Effector memory CD4-positive, alpha-beta T cell (primary cell): ENCODE results near the gene PRMT2.
"Not testable (repeated sequence)": the region's sequence is repeated elsewhere in the genome, so short reads cannot be mapped to it uniquely, and the experiment has no call there.

ENCODE experiments used
- DNase-seq, 3 donors: peaks; one replicate each; pipeline ENCODE4 v3.0.0-alpha.2; 2020
- H3K27ac ChIP-seq: 2 replicates; pipeline ENCODE4 v1.7.0; 2013; ENCODE audit warnings: mild to moderate bottlenecking, low read length, moderate library complexity; ENCODE audit not compliant: insufficient read depth, poor library complexity, severe bottlenecking
- H3K27me3 ChIP-seq: replicated peaks from 2 replicates; pipeline ENCODE4 v1.7.0; 2013; ENCODE audit warnings: mild to moderate bottlenecking, low read length; ENCODE audit not compliant: insufficient read depth, control insufficient read depth, poor library complexity, severe bottlenecking
- H3K36me3 ChIP-seq: 2 replicates; pipeline ENCODE4 v1.7.0; 2013; ENCODE audit warnings: mild to moderate bottlenecking, low read length, moderate library complexity; ENCODE audit not compliant: control insufficient read depth, insufficient read depth
- H3K4me1 ChIP-seq: 2 replicates; pipeline ENCODE4 v1.7.0; 2013; ENCODE audit warnings: low read length, mild to moderate bottlenecking; ENCODE audit not compliant: control insufficient read depth, insufficient read depth, poor library complexity, severe bottlenecking
- H3K4me3 ChIP-seq: 2 replicates; pipeline ENCODE4 v1.7.0; 2013; ENCODE audit warnings: low read length, low read depth, mild to moderate bottlenecking; ENCODE audit not compliant: insufficient read depth, poor library complexity, severe bottlenecking
- H3K9me3 ChIP-seq: 2 replicates; pipeline ENCODE4 v1.7.0; 2013; ENCODE audit warnings: mild to moderate bottlenecking, low read length, moderate library complexity; ENCODE audit not compliant: control insufficient read depth

Gene PRMT2

GRCh38 chr21:46666941-46667740 is 31.7 kb downstream of the PRMT2 start:
- no peaks in the 10 kb centered on the region for H3K27me3 ChIP-seq
- no peak for DNase-seq
- H3K9me3 ChIP-seq = no peaks in the 10 kb centered on the region
- H3K27ac ChIP-seq = no peak overlapping the region
- peaks cover 16% of the 10 kb centered on the region for H3K4me1 ChIP-seq
- peak overlapping the region; percentile 56 for H3K4me3 ChIP-seq
- H3K36me3 ChIP-seq = peaks cover 20% of the 10 kb centered on the region

DNA sequence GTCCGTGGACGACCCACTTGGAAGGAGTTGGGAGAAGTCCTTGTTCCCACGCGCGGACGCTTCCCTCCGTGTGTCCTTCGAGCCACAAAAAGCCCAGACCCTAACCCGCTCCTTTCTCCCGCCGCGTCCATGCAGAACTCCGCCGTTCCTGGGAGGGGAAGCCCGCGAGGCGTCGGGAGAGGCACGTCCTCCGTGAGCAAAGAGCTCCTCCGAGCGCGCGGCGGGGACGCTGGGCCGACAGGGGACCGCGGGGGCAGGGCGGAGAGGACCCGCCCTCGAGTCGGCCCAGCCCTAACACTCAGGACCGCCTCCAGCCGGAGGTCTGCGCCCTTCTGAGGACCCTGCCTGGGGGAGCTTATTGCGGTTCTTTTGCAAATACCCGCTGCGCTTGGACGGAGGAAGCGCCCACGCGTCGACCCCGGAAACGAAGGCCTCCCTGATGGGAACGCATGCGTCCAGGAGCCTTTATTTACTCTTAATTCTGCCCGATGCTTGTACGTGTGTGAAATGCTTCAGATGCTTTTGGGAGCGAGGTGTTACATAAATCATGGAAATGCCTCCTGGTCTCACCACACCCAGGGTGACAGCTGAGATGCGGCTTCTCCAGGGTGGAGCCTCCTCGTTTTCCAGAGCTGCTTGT is 32.4 kb downstream of the PRMT2 start:
- Histone ChIP-seq H3K4me1 (peaks cover 16% of the 10 kb centered on the region), H3K9me3 (no peaks in the 10 kb centered on the region), H3K36me3 (peaks cover 20% of the 10 kb centered on the region), H3K27ac (no peak overlapping the region), H3K4me3 (peak overlapping the region; percentile 56), H3K27me3 (no peaks in the 10 kb centered on the region)
- DNase-seq = no peak

DNA sequence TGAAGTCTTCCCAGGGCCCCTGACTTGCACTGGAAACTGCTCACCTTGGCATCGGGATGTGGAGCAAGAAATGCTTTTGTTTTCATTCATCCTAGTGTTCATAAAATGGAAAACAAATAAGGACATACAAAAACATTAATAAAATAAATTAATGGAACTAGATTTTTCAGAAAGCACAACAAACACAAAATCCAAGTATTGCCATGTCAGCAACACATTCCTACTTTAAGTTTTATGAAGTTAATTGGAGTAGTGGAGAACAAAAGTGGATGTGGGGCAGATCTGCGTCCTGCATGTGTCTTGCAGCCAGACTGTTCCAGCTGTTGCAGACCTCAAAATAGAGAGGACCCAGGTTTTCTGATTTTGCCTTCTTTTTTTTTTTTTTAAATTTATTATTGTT is 32.9 kb downstream of the PRMT2 start:
- Histone ChIP-seq H3K27ac (no peak overlapping the region), H3K4me3 (peak overlapping the region; percentile 56), H3K4me1 (peaks cover 16% of the 10 kb centered on the region), H3K36me3 (peaks cover 17% of the 10 kb centered on the region), H3K9me3 (no peaks in the 10 kb centered on the region), H3K27me3 (no peaks in the 10 kb centered on the region)
- no peak for DNase-seq

- Histone ChIP-seq H3K36me3 (peaks cover 12% of the 10 kb centered on the region), H3K4me1 (peaks cover 16% of the 10 kb centered on the region)
- not testable (repeated sequence) for H3K27me3 ChIP-seq, H3K9me3 ChIP-seq, DNase-seq, H3K27ac ChIP-seq, H3K4me3 ChIP-seq
Observed at GRCh38 chr21:46668904-46669303, 33.4 kb downstream of the PRMT2 start.

GRCh38 chr21:46674430-46675007 is 39.0 kb downstream of the PRMT2 start:
- no peak overlapping the region for H3K4me3 ChIP-seq
- no peak for DNase-seq
- no peaks in the 10 kb centered on the region for H3K27me3 ChIP-seq
- H3K36me3 ChIP-seq = no peaks in the 10 kb centered on the region
- H3K27ac ChIP-seq = no peak overlapping the region
- H3K9me3 ChIP-seq = no peaks in the 10 kb centered on the region
- no peaks in the 10 kb centered on the region for H3K4me1 ChIP-seq

- no peaks in the 10 kb centered on the region for H3K36me3 ChIP-seq
- H3K4me3 ChIP-seq = no peak overlapping the region
- no peak overlapping the region for H3K27ac ChIP-seq
- H3K9me3 ChIP-seq = no peaks in the 10 kb centered on the region
- no peaks in the 10 kb centered on the region for H3K27me3 ChIP-seq
- no peak for DNase-seq
- H3K4me1 ChIP-seq = no peaks in the 10 kb centered on the region
Observed at GRCh38 chr21:46675595-46676280, 40.3 kb downstream of the PRMT2 start.

DNA sequence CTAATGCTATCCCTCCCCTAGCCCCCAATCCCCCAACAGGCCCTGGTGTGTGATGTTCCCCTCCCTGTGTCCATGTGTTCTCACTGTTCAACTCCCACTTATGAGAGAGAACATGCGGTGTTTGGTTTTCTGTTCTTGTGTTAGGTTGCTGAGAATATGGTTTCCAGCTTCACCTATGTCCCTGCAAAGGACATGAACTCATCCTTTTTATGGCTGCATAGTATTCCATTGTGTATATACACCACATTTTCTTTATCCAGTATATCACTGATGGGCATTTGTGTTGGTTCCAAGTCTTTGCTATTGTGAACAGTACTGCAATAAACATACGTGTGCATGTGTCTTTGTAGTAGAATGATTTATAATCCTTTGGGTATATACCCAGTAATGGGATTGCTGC is 41.1 kb downstream of the PRMT2 start:
- not testable (repeated sequence) for DNase-seq, H3K36me3 ChIP-seq

DNA sequence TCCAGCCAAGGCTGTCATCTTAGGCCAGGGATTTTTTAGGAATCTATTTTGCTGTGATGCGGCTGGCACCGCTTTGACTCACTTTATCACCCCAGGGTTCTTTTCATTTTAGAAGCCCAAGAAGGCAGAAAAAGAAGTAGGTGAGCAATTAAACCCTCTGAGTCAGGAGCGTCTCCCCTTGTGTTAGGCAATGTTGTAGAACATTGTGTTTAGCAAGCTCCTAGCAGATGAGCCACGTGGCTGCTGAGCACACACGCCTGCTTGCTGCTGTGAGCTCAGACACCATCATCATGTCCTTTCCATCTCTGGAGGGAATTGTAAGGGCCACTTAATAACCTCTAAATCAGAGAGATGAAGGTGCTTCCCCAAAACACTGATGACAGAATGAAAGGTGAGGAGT is 46.1 kb downstream of the PRMT2 start:
- not testable (repeated sequence) for H3K4me3 ChIP-seq, DNase-seq, H3K36me3 ChIP-seq, H3K9me3 ChIP-seq, H3K27me3 ChIP-seq, H3K27ac ChIP-seq, H3K4me1 ChIP-seq

More for the DNA sequence above, 41.1 kb downstream of the PRMT2 start:
- H3K9me3 ChIP-seq, H3K27me3 ChIP-seq, H3K4me1 ChIP-seq, H3K27ac ChIP-seq, H3K4me3 ChIP-seq: not testable (repeated sequence)

DNA sequence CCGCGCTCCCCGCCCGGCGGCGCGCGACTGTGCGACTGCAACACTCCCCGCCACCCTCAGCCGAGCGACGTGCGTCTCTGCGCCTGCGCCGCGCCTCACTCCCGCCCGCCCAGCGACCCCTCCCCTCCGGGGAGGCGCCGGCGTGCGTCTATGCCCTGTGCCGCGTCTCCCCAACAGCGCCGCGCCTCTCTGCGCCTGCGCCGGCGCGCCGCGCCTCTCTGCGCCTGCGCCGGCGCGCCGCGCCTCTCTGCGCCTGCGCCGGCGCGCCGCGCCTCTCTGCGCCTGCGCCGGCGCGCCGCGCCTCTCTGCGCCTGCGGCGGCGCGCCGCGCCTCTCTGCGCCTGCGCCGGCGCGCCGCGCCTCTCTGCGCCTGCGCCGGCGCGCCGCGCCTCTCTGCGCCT is 63.2 kb downstream of the PRMT2 start:
- not testable (repeated sequence) for H3K4me1 ChIP-seq, H3K9me3 ChIP-seq, H3K4me3 ChIP-seq, H3K27ac ChIP-seq, H3K27me3 ChIP-seq, H3K36me3 ChIP-seq, DNase-seq

DNA sequence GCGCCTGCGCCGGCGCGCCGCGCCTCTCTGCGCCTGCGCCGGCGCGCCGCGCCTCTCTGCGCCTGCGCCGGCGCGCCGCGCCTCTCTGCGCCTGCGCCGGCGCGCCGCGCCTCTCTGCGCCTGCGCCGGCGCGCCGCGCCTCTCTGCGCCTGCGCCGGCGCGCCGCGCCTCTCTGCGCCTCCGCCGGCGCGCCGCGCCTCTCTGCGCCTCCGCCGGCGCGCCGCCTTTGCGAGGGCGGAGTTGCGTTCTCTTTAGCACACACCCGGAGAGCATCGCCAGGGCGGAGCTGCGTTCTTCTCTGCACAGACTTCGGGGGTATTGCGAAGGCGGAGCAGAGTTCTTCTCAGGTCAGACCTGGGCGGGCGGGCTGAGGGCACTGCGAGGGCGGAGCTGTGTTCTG is 63.6 kb downstream of the PRMT2 start:
- not testable (repeated sequence) for DNase-seq, H3K36me3 ChIP-seq, H3K9me3 ChIP-seq, H3K4me3 ChIP-seq, H3K27me3 ChIP-seq, H3K27ac ChIP-seq, H3K4me1 ChIP-seq
